T1000 (cell line): ENCODE data around the gene SPI1.
"Not testable (repeated sequence)": the region's sequence is repeated elsewhere in the genome, so short reads cannot be mapped to it uniquely, and the experiment has no call there.

ENCODE experiments used
- DNase-seq: peaks from one replicate; lab custom pipeline; 2025; ENCODE audit warnings: mixed read lengths; lab: John Stamatoyannopoulos, UW

SPI1 gene

DNA sequence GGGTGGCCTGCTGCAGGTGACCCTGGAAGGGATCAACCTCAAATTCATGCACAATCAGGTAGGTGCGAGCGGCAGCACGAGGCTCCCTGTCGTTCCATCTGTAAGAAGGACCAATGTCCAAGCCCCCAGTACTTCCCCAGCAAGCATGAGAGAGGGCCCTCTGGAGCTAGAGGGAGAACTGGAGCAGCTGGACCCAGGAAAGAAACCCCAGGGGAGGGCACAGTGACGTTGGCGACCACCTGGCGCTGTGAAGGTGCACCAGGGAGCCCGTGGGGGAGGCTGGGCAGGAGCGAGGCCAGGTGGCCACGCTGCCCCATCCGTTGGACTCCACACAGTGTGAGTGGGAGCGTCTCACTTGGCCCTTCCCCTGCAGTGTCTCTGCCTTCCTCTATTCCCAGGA, 53.8 kb downstream of the SPI1 start:
- no peak for DNase-seq

- no peak for DNase-seq
These were observed 60.2 kb downstream of the SPI1 start for GRCh38 chr11:47318166-47318565.

DNA sequence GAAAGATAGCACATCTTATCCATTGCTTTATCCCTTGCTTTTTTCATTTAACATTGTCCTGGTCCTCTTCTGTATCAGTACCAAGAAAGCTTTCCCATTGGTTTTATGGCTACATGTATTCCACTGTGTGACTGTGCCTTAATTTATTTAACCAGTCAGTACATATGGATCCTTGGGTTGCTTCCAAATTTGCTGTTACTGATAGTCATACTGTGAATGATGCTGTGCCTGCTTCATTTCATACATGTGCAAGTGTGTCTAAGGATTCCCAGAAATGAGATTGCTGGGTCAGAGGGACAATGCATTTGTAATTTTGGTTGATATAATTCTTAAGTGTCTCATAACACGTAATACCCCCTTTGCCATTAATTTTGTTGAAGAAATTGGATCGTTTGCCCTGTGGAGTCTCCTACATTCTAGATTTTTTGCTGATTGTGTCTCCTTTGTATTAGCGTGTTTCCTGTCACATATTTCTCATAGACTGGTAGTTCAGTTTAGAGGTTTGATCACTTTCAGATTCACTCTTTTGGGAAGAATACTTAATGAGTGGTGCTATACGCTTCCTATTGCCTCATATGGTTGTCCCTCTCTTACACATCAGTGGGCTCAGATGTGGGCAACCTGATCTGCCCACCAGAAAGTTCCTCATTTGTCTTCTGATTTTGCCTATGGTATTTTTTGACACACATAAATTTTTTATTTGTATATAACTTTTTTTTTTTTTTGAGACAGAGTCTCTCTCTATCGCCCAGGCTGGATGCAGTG, 61.1 kb downstream of the SPI1 start:
- DNase-seq, result no peak

DNA sequence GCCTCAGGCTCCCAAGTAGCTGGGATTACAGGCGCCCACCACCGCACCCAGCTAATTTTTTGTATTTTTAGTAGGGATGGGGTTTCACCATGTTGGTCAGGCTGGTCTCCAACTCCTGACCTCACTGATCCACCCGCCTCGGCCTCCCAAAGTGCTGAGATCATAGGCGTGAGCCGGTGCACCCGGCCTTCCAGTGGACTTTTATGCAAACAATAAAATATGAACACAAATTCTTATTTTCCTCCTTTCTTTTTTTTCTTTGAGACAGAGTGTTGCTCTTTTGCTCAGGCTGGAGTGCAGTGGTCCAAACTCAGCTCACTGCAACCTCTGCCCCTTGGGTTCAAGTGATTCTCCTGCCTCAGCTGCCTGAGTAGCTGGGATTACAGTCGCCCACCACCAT, 61.8 kb downstream of the SPI1 start:
- DNase-seq, result not testable (repeated sequence)

- no peak for DNase-seq
These were observed 63.4 kb downstream of the SPI1 start for GRCh38 chr11:47314992-47315391.

DNA sequence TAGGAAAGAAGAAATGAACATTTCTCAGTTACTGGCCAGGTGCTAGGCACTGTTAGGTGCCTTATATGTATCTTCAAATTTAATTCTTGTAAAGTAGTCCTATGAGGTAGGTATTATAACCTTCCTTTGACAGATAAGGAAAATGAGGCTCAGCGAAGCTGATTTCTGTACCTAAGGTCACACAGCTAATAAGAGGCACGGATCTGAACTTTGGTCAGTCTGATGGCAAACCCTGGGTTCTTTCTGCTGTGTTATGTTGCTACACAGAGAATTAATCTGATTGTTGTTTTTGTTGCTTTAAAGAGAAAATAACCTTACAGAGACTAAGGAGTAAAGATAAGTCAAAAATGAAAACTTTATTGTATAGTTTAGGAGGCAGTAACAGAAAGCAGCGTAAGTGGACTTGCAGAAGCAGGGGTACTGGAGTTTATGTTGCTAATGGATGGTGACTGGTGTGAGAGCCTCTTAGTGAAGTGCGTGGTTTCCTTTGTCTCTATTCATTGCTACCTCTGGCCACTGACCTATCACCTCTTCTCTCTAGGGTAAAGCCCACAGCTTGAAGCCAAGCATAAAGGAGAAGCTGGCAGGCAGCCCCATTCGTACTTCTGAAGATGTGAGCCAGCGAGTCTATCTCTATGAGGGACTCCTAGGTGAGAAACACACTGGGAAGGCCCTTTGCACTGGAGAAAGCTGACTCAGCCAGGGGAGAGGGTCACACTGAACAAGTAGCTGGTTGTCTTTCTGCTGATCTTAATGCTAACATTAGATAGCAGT, 70.1 kb downstream of the SPI1 start:
- no peak for DNase-seq

- DNase-seq, result no peak
These were observed 71.9 kb downstream of the SPI1 start for GRCh38 chr11:47306484-47306844.

GRCh38 chr11:47305734-47306483, 72.4 kb downstream of the SPI1 start:
- no peak for DNase-seq
